ENCODE measurements around the gene ATG4B. TPM values are rescaled to one million over a fixed set of nuclear protein-coding genes. Genes with fewer than 3 reads are reported as not detected.
"Not testable (repeated sequence)": the region's sequence is repeated elsewhere in the genome, so short reads cannot be mapped to it uniquely, and the experiment has no call there.

Gene ATG4B
- 46.4 TPM for total RNA-seq
- long read RNA-seq, transcript ATG4B-205 (13 exons, 2,878 nt), result major isoform, 31 of 86 reads
- long read RNA-seq, partial matches to known transcripts, result 23 of 86 reads
- long read RNA-seq, other reads (novel, unspliced or antisense), result 30 of 86 reads

DNA sequence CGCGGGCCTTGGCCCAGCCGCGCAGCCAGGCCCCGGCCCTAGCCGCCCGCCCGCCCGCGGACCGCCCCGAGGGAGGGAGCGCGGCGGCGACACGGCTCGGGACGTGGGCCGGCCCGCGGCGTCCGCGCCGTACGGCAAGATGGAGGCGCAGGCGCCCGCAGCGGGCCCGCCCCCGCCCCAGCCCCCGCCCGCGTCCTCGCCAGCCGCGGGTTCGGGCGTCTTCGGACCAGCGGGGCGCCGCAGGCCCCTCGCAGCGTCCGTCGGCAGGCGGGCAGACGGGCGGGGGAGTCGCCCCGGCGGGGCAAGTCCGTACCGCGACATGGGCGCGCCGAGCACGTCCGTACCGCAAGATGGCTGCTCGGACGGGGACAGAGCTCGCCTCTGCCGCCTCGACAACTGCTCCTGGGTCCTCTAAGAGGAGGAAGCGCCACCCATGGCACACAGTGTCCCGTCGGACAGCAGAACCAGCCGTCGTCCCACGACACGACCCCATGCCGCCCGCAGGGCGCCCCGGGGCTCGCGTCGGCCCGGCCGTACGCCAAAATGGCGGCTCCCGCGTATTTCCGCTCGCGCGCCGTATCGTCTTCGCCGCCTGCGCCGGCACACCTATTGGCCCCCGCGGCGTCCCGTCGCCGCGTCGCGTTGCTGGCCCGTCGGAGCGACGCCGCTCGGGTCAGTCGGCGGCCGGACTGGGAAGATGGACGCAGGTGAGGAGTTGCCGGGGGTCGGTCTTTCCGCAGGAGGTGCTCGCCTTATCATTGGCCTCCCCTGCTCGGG is at the start of gene ATG4B, which contains the start of gene THAP4:
ATG4B (plus strand) TSS at position 676 of the 777 bp plus-strand sequence; CDS start at position 698, 22 bp downstream.
THAP4 (minus strand) TSS at position 141 of the 777 bp plus-strand sequence. CDS start 141 bp downstream, outside the sequence.
- DNase-seq (ENCODE audit: low spot score), result peak; percentile 95
- intact Hi-C loops (cut with DNase I), result loop anchor here (2.0 to 5.0 kb wide), 3 partner anchors 50 to 280 kb away; partner anchors contain the start of genes DTYMK, FARP2 and STK25

DNA sequence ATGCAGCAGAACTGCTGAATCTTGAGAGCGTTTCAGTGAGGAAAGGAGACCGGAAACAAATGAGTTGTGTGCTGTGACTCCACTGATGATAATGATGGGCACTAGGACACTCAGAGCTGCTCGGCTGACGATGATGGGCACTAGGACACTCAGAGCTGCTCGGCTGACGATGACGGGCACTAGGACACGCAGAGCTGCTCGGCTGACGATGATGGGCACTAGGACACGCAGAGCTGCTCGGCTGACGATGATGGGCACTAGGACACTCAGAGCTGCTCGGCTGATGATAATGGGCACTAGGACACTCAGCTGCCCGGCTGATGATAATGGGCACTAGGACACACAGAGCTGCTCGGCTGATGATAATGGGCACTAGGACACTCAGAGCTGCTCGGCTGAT is 47.6 kb upstream of the ATG4B start:
- DNase-seq (ENCODE audit: low spot score); intact Hi-C loops (cut with DNase I): not testable (repeated sequence)

DNA sequence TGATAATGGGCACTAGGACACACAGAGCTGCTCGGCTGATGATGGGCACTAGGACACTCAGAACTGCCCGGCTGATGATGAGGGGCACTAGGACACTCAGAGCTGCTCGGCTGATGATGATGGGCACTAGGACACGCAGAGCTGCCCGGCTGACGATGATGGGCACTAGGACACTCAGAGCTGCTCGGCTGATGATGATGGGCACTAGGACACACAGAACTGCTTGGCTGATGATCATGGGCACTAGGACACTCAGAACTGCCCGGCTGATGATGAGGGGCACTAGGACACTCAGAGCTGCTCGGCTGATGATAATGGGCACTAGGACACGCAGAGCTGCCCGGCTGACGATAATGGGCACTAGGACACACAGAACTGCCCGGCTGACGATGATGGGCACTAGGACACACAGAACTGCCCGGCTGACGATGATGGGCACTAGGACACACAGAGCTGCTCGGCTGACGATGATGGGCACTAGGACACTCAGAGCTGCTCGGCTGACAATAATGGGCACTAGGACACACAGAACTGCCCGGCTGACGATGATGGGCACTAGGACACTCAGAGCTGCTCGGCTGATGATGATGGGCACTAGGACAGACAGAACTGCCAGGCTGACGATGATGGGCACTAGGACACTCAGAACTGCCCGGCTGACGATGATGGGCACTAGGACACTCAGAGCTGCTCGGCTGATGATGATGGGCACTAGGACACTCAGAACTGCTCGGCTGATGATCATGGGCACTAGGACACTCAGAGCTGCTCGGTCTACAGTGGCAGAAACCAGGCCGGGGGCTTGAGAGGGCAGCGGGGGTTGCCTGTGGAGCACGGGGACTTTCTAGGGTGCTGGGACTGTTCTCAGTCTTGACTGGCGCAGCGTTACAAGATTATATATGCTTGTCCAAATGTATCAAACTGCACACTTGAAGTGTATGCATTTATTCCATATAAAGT is 46.7 kb upstream of the ATG4B start:
- intact Hi-C loops (cut with DNase I); DNase-seq (ENCODE audit: low spot score): not testable (repeated sequence)

DNA sequence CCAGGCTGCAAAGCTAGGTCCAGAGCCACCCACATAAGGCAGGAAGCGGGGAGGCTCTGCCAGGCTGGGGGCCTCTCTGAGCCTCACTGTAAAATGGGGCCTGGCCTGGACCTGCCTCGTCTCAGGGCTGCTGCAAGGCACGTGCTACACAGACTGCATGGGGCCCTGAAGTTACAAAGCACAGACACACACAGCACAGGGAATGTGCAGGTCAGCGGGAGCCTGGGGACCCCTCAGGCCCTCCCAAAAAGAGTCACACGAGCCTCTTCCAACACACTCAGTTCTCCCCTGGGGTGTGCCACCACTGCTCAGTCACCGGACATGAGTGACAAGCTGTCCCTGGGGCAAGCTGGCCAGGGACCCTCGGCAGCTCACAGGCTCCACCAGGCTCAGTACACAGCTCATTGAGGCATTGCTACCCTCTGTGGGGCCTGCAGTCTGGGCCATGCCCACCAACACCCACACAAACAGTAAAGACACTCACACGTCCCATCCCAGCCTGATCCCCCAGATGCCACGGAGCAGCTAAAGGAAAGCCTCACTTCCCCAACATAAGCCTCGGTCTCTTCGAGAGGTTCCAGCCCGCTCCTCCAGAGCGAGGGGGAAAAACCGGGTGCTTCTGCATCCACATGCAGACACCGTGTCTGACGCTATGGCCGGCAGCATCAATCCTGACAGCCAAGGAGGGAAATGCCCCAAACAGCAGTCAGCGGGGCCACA is 45.2 kb upstream of the ATG4B start:
- DNase-seq (ENCODE audit: low spot score), result no peak
- intact Hi-C loops (cut with DNase I), result no loop called here

DNA sequence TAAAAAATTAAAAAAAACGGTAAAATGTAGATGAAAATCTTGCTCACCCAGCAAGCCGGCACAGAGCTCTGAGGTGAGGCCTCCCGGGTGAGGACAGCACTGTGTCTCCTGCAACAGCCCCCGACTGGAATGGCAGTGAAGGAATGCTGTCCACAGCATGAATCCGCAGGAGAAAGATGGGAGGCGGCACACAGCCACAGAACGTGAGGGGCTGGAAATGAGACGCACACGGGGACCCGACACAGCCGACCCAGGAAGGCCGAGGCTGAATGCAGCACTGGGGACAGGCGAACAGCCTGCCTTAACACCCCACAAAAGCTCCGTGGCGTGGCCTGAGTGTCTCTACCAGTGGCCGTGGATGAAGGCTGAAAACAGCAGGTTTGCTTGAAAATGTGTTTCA is 44.2 kb upstream of the ATG4B start:
- no peak for DNase-seq (ENCODE audit: low spot score)
- intact Hi-C loops (cut with DNase I), result no loop called here

DNA sequence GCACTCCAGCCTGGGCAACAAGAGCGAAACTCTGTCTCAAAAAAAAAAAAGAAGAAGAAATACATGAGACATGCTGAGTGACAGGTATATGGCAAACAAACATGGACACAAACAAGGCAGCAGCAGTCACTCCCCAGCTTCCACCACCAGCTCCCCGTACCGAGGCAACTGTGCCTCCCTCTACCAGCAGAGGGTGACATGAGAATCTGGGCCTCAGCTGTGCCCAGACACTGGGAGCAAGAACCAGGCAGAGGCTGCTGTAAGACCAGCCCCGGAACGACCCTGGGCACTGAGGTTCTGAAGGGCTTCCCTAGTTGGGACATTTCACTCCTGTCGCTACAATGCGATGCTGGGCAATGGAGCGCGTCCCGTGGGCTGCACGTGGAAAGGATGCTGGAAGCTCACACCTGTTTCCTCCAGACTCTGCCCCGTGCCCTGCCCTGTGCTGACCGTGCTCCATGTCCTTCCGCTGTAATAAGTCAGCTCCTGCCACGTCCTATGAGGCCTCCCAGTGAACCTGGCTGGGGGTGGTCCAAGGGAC is 41.8 kb upstream of the ATG4B start:
- intact Hi-C loops (cut with DNase I), result no loop called here

DNA sequence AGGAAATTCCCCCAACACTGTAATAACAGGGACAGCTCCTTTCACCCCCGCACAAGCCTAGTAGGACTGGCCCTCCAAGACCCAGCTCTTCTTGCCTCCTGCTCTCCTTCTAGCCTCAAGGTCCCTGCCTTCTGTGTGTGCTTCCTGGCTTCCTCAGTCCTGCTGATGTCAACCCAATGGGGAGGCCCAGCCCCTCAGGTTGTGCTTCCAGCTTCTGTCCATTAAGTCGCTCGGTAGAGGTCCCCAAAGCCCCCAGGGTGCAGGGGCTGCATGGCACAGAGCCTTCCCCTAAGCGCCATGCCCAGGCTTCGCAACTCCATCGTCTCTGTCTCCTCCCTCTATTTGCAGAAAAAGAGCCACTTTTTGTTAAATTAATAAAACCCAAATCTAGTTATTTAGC is 39.9 kb upstream of the ATG4B start:
- intact Hi-C loops (cut with DNase I), result no loop called here
- DNase-seq (ENCODE audit: low spot score), result no peak

More for the DNA sequence above, 41.8 kb upstream of the ATG4B start:
- DNase-seq (ENCODE audit: low spot score), result no peak

DNA sequence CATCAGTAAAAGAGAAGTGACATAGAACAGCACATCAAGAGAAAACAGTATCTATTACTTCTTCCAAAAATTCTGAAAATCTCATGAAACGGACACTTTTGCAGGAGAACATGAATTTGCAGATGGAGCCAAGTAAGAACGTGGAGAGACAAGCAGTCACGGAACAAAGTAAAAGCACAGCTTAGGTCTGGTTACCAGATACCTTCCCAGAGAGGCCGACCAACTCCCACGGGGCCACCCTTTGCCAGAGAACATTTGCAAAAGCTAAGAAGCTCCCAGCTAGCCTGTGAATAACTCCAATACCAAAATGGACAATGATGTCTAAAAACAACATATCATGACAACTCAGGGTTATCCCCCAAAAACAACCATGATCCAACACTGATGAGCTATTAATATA is 39.4 kb upstream of the ATG4B start:
- intact Hi-C loops (cut with DNase I), result no loop called here

DNA sequence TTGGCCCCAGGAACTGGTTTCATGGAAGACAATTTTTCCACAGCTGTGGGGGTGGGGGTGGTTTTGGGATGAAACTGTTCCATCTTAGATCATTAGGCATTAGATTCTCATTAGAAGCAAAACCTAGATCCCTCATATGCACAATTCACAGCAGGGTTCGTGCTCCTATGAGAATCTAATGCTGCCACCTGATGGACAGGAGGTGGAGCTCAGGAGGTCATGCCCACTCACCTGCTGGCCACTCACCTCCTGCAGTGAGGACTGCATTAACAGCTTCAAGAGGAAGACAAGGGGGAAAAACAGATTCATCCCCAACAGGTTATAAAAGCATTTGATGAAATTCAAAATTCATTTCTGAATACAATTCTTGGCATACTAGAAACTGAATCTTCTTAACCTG is 39.0 kb upstream of the ATG4B start:
- DNase-seq (ENCODE audit: low spot score), result no peak

More for the DNA sequence above, 39.4 kb upstream of the ATG4B start:
- no peak for DNase-seq (ENCODE audit: low spot score)

DNA sequence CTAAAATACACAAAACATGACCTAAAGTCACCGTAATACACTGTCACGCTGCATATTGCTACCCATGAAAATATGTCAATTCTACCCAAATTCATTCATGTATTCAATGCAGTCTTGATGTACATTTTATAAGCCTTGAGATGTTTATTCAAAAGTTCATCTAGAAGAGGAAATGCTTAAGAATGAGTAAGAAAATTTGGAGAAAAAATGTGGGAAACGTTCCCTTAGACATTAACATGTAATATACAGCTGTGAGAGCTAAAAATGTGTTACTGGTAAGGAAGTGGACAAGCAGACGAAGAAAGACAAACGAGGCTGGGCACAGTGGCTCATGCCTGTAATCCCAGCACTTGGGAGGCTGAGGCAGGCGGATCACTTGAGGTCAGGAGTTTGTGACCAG is 37.9 kb upstream of the ATG4B start:
- intact Hi-C loops (cut with DNase I), result no loop called here
- DNase-seq (ENCODE audit: low spot score), result no peak

More for the DNA sequence above, 39.0 kb upstream of the ATG4B start:
- intact Hi-C loops (cut with DNase I), result no loop called here

DNA sequence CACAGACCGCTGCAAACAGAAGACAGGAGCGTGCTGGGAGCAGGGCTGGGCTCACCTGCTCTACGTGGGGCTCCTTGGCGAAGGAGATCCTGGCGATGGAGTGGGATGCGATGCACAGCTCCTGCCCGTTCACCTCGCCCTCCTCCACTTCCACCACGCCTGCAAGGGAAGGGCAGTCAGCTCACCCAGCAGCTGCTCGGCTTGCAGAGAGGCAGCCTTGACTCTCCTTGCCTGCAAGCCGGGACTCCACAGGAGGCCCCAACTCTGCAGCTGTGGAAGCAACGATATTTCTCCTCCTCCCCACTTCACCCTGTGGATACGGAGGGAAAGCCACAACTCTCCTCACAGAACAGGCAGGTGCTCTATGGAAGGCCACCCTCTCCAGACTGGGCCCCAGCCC is 35.7 kb upstream of the ATG4B start:
- intact Hi-C loops (cut with DNase I), result no loop called here
- DNase-seq (ENCODE audit: low spot score), result no peak

DNA sequence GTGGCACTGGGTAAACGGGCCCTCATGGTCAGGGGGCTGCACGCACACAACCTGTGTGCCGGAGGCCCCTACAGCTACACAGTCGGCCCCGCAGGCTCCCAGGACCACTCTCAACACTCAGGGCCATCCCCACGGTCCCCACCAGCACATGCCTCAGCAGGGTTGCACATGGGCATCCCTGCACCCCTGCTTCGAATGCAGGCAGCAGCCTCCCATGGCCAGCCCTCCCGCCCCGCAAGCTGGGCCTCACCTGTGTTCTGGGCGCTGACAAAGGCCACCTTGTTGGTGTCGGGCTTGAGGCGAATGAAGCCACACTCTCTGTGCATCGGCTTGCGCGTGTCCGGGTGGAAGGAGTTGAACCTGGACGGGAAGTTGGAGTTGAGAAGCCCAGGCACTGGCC is 34.8 kb upstream of the ATG4B start:
- DNase-seq (ENCODE audit: low spot score), result no peak
- intact Hi-C loops (cut with DNase I), result no loop called here

DNA sequence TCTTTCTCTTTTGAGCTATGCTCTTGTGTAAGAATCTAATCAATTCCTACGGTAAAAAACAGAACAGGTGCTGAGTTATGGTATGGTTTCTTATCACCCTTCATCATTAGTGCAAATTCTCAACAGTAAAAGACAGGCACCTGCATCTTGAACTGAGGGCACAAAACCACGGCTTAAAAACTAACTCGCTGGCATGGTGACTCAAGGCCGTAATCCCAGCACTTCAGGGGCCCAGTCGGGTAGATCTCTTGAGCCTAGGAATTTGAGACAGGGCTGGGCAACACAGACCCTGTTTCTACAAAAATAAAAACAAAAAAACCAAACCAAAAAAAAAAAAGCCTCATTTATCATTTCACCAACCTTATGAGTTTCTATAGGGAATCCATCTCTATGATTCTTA is 33.8 kb upstream of the ATG4B start:
- intact Hi-C loops (cut with DNase I), result no loop called here
- DNase-seq (ENCODE audit: low spot score), result no peak

DNA sequence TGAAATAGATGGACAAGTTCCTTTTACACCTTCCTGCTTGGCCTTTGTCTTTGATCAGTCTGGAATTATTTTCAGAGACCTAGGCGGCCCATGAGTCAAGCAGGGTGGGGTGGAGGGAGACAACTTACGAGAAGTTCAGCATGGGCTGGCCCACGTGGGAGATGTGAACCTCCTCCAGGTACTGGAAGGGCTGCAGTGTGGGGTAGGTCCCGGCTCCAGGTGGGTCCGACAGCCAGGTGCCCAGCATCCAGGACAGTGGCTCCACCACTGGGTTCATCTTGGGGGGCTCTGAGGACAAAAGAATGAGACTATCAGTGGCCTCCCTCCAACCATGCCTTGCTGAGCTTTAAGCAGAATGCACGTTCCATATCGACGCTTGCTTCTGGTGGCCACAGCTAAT is 31.3 kb upstream of the ATG4B start:
- intact Hi-C loops (cut with DNase I), result no loop called here
- DNase-seq (ENCODE audit: low spot score), result no peak

DNA sequence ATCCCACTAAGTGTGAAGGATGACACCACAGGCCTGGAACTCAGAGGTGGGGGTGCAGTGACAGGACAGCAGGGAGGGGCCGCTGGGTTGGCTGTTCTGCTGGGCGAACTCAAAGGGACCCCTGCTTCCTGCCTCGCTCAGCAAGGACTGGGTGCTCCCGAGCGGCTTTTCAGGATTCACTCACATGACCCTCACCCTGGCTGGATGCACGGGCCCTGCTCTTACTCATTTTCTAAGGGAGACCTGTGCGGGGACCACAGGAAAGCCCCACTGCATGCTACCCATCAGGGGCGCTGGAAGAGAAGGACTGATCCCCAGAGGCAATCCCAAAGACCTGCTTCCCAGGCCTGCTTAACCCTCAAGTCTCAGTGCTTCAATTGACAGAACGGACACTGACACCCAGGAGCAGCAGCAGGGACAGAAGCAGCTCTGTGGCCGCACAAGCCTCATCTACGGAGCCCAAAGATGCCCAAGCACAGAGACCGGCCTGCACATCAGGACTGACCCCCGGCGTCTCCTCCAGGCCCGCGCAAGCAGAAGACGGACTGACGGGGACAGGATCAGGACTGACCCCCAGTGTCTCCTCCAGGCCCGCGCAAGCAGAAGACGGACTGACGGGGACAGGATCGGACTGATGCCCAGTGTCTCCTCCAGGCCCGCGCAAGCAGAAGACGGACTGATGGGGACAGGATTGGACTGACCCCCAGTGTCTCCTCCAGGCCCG is 30.2 kb upstream of the ATG4B start:
- DNase-seq (ENCODE audit: low spot score), result no peak
- intact Hi-C loops (cut with DNase I), result no loop called here

DNA sequence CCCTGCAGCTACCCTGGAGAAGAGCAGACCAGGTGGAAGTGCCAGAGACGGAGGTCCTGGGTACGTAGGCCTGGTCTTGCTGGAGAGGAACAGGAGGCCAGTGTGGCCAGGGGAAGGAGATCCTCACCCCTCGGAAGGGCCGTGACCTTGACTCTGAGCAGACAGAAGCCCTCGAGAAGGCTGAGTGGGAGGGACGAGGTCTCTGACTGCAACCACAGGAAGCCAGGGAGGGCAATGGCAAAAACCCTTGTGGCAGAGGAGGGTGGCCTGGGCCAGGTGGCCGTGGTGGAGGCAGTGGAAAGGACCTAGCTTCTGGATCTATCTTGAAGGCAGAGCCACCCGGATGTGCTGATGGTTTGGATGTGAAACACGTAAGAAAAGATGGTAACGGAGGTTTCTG is 28.6 kb upstream of the ATG4B start:
- intact Hi-C loops (cut with DNase I), result no loop called here
- DNase-seq (ENCODE audit: low spot score), result no peak

DNA sequence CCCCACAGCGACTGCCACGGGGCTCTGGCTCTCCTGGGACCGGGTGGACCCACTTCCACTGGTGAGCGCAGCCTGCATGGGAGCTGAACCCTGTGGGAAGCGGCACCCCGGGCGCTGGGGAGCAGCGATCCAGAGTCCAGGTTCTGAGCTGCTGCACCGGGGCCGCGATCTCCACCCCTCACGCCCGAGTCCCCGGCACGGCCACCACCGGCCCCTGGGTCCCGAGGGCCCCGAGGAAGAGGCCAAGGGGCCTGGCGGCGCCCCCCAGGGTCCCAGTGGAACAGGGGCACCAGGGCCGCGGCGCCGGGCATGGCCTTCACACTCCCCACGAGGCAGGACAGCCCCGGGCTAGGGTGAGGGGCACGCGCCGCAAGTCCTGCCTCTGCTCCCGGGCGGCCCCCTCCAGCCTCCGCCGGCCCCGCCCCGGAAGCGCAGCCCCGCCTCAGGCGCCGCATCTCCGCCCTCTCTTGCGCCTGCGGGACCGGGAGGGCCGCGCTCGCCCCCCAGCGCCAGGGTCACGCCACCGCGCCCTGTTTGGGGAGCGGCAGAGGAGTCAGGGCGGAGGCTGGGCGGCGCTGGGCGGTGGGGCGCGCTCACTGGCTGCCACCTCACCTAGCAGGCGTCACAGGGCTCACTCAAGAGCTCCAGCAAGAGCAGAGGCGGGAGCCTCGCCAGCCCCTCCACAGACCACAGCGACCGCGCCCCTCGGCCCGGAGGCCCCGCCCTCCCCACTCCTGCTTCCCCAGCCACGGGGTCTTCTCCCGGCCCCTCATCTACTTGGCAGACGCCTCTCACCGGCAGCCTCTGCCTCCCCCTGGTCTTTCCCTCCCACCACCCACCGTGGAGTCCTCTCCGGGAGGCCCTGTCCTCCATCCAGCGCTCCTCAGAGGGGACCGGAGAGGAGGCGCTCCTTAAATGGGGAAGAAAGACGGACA is 27.4 kb upstream of the ATG4B start:
- peak; percentile 91 for DNase-seq (ENCODE audit: low spot score)
- intact Hi-C loops (cut with DNase I), result loop anchor here (5.0 kb wide), 1 partner anchor 103 kb away; the partner anchor contains the start of gene STK25

All from cardiac septum (tissue), 1 donor.